GM18502 (cell line): ENCODE measurements around the gene CACNA2D4.

Experiments used
- ATAC-seq: cut with Tn5 transposase; IDR thresholded peaks from one replicate; pipeline ENCODE4 v1.9.1; 2021; ENCODE audit warnings: mild to moderate bottlenecking; ENCODE audit not compliant: unreplicated experiment, poor library complexity

CACNA2D4 gene

DNA sequence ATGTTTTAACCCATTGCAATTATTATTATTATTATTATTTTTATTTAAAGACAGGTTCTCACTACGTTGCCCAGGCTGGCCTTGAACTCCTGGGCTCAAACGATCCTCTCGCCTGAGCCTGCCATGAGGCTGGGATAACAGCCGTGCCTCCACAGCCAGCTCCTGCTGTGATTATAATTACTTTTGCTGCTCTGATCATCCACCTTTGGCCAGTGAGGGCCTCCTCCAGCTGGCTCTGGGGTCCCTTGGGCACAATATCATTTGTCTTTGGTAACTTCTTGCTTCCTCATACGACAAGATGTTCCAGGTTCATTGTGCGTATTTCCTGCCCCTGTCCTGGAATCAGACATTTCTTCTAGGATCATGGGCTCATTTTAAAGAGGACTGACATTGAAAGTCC is 69.7 kb downstream of the CACNA2D4 start:
- no peak for ATAC-seq

DNA sequence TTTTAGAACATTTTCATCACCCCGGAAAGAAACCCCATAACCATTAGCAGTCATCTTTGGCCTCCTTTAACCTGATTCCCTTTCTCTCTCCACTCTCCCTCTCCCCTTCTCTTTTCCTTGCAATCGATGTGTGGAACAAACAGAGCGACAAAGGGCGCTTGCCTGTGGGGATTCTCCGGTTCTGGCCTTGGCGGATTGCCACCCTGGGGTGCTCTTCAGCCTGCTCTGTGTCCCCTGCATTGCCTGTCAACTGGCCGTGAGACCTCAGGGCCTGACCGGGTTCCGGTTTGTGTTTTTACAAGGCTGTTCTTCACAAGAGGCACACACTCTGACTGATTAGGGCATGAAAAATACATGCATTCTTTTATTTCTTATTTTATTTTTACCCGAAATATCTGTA is 70.3 kb downstream of the CACNA2D4 start:
- ATAC-seq = no peak

DNA sequence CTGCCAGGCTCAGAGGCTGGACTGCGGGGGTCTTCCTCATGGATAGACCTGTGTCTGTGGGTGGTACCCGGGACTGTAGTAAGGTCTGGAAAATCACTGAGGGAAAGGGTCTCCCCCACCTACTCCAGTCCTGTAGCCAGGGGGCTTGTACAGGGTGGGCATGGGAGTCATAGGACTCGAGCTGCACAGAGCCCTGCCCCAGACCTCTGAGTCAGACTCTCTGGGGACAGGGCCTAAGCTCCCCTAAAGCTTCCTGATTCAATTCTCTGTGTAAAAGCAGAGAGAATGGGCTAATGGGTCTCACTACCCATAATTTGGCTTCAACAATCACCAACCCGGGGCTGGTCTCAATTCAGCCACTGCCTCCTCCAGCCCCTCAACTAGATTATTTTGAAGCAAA is 71.0 kb downstream of the CACNA2D4 start:
- no peak for ATAC-seq

DNA sequence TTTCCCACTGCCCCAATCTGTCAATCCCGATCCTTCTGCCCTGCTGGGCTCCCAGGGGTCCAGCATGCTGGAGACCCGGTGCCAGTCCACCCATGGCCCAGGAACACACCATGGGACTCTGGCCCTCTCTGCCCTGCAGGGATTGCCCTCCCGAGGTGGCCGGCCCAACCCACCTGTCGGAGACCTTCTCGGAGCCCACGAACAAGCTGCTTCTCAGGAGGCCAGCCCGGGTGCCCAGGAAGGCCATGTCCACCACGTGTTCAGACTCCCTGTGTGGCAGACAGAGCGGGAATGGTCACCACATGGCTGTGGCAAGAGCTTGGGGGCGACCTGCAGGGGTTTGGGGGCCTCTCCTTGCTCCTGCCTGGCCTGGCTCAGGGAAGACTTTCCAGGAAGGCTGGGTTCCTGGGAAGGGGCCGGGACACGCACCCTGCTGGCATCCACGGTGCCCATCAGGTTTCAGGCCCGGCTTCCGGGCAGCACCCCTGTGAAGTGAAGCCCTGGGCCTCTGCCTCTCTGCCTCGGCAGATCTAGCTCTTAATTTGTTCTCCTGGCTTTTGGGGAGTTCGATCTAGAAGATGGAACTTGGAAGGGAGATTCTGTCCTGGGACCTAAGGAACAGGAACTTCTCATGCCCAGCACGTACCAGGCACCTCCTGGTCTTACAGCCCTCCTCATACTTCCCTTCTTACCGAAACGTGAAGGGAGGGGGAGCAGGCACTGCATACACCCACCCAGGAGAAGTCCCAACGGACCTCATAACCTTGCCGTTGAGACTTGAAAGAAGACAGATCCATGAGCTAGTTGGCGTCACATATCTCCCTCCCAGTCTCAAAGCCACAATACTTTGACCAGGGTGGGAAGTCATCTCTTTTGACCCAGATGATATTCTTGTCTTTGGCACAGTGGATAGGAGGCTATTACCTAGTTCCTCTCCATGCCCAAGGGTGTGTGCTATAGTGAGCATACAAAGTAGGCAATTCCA is 71.7 kb downstream of the CACNA2D4 start:
- no peak for ATAC-seq

DNA sequence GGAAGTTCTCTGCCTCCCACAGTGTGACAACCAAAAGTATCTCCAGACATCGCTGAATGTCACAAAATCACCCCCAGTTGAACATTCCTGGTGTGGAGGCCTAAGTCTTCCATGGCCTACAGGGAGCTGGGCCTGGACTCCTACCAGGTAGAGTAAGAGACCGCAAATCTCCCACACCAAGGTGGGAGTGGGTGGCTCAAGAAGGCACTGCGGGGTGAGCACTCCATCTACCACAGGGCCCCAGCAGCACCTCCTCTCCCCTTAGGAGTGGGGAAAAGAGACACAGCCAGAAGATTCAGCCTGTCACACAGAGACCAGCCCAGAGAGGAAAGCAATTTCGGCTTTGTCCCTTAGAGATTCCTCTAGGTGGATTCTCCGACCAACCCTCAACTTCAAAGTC is 72.6 kb downstream of the CACNA2D4 start:
- no peak for ATAC-seq

DNA sequence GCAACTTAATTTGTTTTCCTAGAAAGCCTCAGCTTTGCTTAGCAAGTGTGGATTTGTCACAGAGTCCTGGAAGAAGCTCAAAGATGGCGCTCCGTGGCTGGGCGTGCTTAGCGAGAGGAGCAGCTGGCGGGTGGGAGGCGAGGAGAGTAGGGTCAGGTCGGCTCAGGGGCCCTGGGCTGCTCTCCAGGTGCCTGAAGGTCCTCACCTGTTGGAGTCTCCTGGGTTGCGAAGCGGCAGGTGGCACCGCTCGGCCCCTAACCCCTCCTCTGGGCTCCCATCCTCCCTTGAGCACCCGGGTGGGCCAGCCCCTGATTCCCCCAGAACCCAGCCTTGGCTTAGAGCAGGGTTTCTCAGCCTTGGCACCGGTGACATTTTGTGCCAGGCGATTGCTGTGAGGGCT is 73.0 kb downstream of the CACNA2D4 start:
- ATAC-seq = no peak

DNA sequence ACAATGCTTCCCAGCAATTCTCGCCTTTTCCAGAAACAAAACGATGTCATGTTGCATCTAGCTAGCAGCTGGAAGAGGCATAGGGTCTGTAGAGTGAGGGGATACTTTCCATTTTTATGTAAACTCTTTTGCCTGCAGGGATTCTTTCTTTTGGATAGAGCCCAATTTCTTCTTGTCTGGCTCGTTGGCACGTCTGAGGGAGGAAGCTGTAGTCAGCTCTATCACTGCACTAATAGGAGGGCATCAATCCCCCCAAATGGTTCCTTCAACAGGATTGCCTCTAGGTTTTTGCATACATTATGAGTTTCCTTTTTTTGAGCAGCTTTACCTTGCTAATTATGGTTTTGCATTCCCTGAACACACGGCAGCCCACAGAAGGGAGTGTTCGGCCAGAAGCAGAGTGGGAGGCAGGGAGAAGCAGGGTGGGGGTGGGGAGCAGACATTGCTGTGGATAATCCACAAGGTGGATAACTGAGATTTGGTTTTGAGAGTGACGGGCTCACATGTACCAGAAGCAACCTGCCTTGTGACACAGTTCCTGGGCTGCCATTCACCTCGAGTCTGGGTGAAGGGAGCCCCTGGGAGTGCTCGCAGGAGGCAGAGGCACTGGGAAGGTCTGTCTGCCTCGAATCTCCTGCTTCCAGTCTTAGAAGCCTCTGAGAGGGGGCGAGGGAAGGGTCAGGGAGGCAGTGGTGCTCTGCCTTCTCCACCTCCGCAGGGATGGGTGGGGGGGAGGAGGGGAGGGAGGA is 73.6 kb downstream of the CACNA2D4 start:
- ATAC-seq = no peak

DNA sequence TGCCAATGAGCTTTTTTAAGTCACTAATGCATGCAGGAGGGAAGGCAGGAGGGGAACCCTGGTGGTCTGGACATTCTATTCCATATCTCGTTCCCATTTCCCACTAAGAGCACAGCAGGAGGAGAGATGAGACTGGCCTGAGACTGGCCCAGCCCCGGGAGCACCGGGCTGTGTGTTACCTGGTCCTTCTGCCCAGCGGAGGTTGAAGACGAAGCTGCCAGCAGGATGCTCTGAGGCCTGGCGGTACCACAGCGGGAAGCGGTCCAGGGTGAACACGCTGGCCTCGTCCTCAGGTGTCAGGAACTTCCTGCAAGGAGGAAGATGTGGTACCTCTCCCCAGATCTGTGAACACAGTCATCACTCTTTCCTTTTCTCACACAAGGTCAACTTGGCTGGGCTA is 74.2 kb downstream of the CACNA2D4 start:
- ATAC-seq = no peak

DNA sequence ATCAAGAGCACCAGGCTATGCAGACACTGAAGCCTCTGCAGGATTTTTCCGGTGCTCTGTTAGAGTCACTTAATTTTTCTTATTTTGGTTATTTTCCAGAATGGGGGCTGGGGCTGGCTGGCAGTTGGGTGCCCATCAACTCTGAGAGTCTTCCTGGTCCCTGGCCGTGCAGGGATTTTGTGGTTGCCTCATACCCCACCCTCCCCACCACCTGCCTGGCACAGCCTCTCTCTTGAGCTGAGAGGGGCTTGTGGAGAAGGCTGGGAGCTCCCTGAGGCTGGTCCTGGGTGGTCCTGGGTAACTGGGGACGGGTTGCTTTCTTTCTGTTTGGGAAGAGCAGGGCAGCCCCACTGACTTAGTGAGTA is 74.8 kb downstream of the CACNA2D4 start:
- ATAC-seq = no peak

DNA sequence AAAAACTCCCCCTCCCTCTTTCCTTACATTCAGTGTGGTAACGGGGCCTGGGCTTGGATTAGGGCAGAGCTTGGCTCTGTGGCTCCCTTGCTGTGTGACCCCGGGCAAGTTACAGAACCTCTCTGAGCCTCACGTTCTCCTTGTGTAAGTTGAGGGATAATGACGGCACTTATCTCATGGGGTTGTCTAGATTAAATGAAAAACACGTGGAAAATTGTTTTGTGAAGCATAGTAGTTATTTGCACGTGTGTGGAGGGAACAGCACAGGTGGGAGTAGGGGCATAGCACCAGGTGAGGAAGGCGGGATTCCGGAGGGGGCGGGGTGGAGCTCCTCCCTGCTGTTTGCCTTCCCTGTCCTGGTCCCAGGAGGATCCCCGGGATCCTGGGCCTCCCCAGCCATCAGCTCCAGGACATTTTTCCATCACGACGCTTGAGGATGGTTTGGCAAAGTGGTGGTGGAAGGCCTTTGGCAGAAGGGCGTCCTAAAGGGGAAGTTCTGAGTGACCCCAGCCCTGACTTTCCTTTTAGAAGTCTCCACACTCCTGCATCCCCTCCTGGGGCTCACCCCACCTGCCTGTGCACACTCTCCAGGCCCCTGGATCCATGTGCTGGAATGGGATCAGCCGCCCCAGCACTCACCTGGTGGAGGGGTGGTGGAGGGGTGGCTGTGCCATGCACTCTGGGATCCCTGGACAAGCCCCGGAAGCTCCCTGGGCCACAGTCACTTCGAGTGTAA is 75.4 kb downstream of the CACNA2D4 start:
- no peak for ATAC-seq

DNA sequence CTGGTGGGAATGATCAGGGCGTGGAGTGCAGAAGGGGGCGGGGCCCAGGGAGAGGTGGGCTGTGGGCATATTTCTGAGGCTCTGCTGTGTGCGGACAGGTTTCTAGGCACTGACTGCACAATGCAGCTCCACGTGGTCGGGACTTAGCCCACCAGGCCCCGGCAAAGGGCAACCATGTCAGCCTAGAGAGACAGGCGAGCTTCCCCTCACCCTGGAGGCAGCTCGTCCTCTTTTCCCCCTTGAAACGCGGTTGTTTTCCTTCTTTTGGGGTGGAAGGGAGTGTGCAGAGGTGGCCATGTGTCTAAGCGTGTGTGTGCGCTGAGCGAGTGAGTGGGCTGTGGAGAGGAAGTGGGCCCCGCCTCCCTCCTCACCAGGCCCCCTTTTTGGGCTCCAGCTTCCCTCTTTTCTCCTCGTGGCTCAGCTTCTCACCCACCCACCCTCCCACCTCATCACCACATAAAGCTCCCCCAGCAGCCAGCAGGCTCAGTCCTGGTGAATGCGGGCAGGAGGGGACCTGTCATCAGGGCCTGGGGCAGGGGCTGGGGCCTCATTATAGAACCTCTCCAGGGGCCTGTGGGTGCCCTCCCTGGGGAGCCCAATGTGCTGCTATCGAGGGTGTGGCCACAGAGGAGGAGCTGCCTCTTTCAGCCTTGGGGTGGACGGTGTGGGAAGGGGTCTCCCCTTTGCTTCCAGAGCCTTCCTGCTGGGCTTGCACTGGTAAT is 76.1 kb downstream of the CACNA2D4 start:
- ATAC-seq = no peak

DNA sequence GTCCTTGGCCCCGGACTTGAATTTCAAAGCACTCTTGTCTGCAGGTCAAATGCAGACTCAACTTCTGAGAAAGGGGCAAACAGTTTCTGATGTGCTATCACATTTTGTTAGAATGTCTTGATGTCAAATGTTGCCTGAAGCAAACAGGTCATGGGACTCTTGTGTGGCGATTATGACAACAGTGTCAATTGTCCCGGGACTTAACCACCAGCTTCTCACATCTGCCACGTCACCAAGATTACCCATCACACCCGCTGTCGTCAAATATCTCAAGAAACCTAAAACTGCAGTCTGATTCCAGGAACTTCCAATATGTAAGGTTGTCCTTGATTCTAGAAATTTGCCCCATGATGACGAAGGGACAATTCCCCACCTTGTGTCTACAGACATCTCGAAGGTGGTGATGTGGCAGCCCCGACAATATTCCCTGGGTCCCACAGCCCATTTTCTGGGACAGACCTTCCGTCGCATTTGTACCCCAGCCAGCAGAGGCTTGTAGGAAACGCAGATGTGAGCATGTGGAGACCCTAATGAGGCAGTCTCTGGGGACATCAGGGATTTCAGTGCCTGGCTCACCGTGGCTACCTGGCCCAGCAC is 76.8 kb downstream of the CACNA2D4 start:
- no peak for ATAC-seq

DNA sequence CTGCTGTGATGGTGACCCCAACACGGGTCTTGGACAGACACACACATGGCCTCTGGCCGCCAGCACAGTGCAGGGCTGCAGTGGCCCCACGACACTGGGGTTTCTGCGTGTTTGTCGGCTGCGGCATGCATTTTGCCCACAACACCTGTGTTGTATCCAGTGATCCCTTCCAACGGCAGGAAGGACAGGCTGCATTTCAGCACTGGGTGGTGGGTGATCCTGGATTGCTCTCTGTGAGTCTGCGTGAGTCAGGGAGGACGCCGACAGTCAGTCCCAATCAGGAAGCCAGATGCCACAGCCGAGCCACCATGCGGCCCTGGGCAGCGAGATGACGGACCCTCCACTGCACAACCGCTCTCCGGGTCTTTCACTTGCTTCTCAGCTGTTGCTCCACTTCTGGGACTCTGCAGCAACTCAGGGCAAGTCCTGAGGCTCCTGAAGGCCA is 77.4 kb downstream of the CACNA2D4 start:
- no peak for ATAC-seq

DNA sequence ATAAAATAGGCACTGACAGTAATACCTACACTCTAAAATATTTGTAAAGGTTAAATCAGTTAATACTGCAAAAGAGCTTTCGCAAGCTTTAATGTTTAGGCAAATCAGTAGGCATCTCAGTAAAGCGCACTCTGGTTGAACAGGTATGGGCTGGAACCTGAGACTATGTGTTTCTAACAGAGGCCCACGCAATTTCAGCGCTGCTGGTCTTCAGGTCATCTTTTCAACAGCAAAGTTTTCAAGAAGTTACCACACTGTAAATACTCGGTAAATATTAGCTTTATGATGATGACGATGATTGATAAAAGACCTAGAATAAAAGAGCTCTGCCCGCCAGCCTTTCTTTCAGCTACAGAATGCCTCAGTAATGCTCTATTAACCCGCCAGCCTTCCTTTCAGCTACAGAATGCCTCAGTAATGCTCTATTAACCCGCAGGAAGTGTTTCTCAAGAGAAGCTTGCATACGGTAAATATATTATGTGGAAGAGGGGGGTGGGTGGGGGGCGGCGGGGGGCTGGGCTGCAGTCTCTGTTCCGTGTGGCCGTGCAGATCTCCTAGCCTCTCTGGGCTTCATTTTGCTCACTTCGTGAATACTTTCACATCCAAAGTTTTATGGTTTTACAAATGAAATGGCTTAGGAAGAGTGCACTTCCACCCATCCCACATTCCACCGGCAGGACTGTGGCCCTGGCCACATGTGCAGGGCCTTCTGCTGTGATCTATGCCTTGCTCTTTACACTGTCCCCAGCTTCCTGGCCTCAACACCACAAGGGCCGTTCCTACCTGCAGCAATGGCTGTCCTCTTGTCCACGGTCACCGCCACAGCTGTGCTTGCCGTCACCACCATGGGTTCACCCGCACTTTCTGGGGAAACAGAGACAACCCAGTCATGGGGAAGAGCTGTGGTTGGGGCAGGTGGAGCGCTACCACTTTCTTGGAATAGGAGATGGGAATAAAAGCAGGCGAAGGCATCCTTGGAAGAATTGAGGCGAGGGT is 78.2 kb downstream of the CACNA2D4 start:
- ATAC-seq = no peak

DNA sequence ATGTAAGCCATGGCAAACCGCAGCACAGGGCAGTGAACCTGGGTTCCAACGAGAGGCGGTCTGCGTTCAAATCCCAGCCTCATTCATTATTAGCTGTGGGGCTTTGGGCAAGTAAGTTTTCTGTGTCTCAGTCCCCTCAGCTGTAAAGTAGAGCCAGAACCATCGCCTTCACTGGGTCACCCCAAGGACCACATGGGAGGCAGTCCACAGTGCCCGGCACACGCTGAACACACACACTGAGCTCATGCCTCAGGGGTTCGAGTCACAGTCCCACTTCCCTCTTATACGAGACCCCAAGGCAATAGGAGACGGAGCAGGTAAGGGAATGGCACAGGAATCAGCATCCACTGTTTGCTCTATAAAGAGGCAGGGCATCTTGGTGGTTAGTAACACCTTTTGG is 79.0 kb downstream of the CACNA2D4 start:
- ATAC-seq = no peak

DNA sequence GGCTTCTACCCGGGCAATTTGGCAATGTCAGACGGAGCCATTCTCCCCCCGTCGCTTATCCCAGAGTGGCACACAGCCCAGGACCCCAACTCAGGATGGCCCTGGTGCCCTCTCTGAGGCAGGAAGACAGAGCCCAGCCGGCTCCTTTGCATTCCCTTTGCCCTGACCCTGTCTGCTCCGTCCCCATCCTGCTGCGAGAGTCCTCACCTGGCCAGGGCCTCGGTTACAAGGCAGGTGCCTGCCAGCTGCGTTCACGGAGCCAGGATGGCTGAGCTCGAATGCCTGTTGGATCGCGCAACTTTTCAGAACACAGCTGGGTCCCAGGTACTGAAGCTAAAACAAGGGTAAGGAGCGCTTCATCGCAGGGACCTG is 79.5 kb downstream of the CACNA2D4 start:
- ATAC-seq = no peak

DNA sequence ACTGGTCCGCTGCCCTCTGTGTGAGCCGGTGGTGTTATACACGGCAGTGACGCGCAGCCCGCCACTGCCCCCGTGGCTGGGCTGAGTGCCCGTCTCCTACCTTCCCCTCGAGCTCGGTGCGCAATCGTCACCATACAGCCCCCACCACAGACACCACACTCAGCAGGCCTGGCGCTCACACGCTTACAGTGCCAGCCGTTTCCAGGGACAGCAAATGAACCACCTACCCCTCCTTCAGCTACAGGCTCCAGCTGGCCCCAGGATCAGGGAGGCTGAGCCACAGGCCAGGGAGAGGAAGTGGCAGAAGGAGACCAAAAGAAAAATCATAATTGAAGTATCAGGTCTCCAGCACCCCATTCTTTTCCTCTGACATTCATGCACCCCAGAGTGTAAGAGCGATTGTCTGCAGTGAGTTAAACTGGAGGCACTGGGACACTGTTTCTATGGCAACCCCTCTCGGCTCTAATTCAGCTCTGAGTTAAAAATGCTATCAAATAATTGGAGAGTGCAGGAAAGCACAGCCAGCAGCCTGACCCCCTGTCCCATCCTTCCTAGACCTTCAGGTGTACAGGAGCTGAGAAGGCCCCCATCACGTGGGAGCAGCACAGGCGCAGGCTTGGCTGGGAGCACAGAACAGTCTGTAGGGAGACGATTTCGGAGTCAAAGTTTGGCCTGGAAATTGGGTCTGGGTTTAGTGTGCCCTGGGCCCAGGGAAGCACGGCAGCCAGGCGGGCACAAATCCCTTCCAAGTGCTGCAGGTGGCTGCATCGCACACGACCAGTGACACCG is 80.1 kb downstream of the CACNA2D4 start:
- ATAC-seq = no peak
